Stomach (tissue), 9 donors: ENCODE results near the gene DYNC1I1. TPM values are rescaled to one million over a fixed set of nuclear protein-coding genes. Genes with fewer than 3 reads are reported as not detected.

Experiments
- DNase-seq, 2 donors: peaks; one replicate each; pipeline versions ENCODE4 v3.0.0 to v3.0.0-alpha.2; 2013 to 2019
- H3K27ac ChIP-seq, 5 donors: fragments of 200-600 bp in 4 of 5; sonication (generic) in 4 of 5; one replicate each; pipeline ENCODE4 v1.5.1; 2013 to 2019; ENCODE audit warnings: mild to moderate bottlenecking in 1 of 5, moderate library complexity in 1 of 5
- H3K27me3 ChIP-seq, 3 donors: fragments of 200-600 bp; sonication (generic); one replicate each; pipeline ENCODE4 v1.5.1; 2017 to 2019; ENCODE audit warnings: mixed run types in 1 of 3
- H3K36me3 ChIP-seq, 4 donors: fragments of 200-600 bp; sonication (generic); 1 replicate in 3 of 4; 2 replicates in 1 of 4; pipeline ENCODE4 v1.5.1; 2016 to 2019
- H3K4me1 ChIP-seq, 4 donors: fragments of 200-600 bp; sonication (generic); one replicate each; pipeline ENCODE4 v1.5.1; 2016 to 2019
- H3K4me3 ChIP-seq, 4 donors: fragments of 200-600 bp; sonication (generic) in 3 of 4; one replicate each; pipeline ENCODE4 v1.5.1; 2016 to 2019; ENCODE audit warnings: mild to moderate bottlenecking in 1 of 4
- H3K9me3 ChIP-seq, 4 donors: fragments of 200-600 bp; sonication (generic); one replicate each; pipeline ENCODE4 v1.5.1; 2016 to 2019
- CTCF ChIP-seq, 7 experiments: fragments of 450-650 bp in 4 of 7; fragments of 200-600 bp in 3 of 7; sonication (generic) in 3 of 7; IDR thresholded peaks; one replicate each; pipeline ENCODE4 v1.5.1; 2016 to 2019; ENCODE audit warnings: antibody characterized with exemption in 7 of 7, control low read depth in 2 of 7, mild to moderate bottlenecking in 1 of 7
- EP300 ChIP-seq: sonication (generic); formaldehyde crosslinking; IDR thresholded peaks from one replicate; pipeline ENCODE4 v1.6.1; 2017; ENCODE audit warnings: antibody characterized with exemption
- POLR2A ChIP-seq, 4 donors: fragments of 450-650 bp; IDR thresholded peaks; one replicate each; pipeline ENCODE4 v1.6.1; 2016; ENCODE audit warnings: antibody characterized with exemption in 4 of 4, control low read depth in 2 of 4, mild to moderate bottlenecking in 1 of 4, moderate library complexity in 1 of 4
- POLR2AphosphoS5 ChIP-seq, 3 donors: sonication (generic); formaldehyde crosslinking; IDR thresholded peaks; one replicate each; pipeline ENCODE4 v1.6.1; 2016; ENCODE audit warnings: antibody characterized with exemption in 3 of 3
- WGBS, 5 donors: extraction: QIAGEN DNeasy Blood & Tissue Kit in 3 of 5; methylation state at CpG; one replicate each; pipeline versions ENCODE4 v1.1.5 to v1.1.7; 2013 to 2018; 5-methylcytosine and 5-hydroxymethylcytosine counted together
- intact Hi-C: fragments of 100-400 bp; cut with DNase I; formaldehyde crosslinking; loops from one replicate; pipeline ENCODE4 v1.15.1; 2023; ENCODE audit warnings: low total_unique reads
- polyA plus RNA-seq, 3 donors: library from polyadenylated mRNA; stranded (reverse); fragments of 200-250 nt; gene quantifications; one replicate each; pipeline ENCODE4 v1.2.3, GENCODE V29; 2013
- total RNA-seq, 5 donors: library from RNA; depleted of rRNA; stranded (reverse); fragments of >200 nt; gene quantifications; one replicate each; pipeline versions ENCODE4 v1.1.0 to v1.2.3, GENCODE V29; 2014 to 2016
- donor health status: healthy with polysubstance abuse.
- donor health status: Bipolar disorder and iron deficiency.
- donor health status: healthy.

The DYNC1I1 gene
- total and polyA plus RNA-seq, 8 donors: 0.93 to 69.4 (median 5.3) TPM

- no peak overlapping the region for H3K27ac ChIP-seq
- no peak for DNase-seq
- TF ChIP-seq POLR2AphosphoS5 (IDR thresholded peaks at IDR 0.05): no peak
- no peak for TF ChIP-seq EP300
- no peak for TF ChIP-seq CTCF (IDR thresholded peaks at IDR 0.05)
- no peak for TF ChIP-seq POLR2A (IDR thresholded peaks at IDR 0.05)
- no peaks in the 10 kb centered on the region for H3K9me3 ChIP-seq
- intact Hi-C loops: no loop called here
- 57 to 81% (median 77%) methylated on average over 1 of the region's 1 CpG for WGBS, 5 donors
- peaks cover 0 to 7% (median 0%) of the 10 kb centered on the region in 4 donors for H3K4me1 ChIP-seq
- no peak overlapping the region for H3K4me3 ChIP-seq
- H3K36me3 ChIP-seq: no peaks in the 10 kb centered on the region
- H3K27me3 ChIP-seq: no peaks in the 10 kb centered on the region
These were observed 208.4 kb downstream of the DYNC1I1 start for GRCh38 chr7:95980706-95981105.

DNA sequence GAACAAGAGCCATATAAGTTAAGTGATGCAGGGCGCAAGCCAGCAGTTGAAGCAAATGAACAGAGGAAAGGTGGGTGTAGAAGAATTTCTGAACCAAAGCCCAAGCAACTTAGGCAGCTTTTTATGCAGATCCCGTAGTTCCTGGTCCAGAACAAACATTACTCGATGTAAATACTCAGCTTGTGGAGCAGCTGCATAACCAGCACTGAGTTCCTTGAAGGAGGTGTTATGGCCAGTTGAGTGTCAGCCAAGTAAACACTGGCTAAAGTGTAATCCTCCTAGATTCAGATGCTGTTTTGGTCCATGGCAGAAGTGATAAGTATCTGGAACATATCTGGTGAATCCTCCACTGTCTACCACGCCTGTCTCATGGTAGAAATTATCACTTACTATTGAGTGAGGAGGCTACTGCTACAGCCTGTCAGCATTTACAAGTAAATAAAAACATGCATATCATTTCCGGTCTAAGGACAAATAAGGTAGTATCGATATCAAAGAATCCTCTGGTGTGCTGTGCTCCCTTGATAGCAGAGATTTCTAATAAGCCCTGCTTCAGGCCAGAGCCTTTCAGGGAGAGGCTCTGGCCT, 213.9 kb downstream of the DYNC1I1 start:
- H3K4me3 ChIP-seq: no peak overlapping the region
- intact Hi-C loops: no loop called here
- TF ChIP-seq EP300: no peak
- TF ChIP-seq POLR2A (IDR thresholded peaks at IDR 0.05): no peak
- no peak for TF ChIP-seq POLR2AphosphoS5 (IDR thresholded peaks at IDR 0.05)
- TF ChIP-seq CTCF (IDR thresholded peaks at IDR 0.05): no peak
- WGBS, 5 donors: 18 to 44% (median 37%) methylated on average over 6 of the region's 6 CpGs
- H3K9me3 ChIP-seq: no peaks in the 10 kb centered on the region
- no peaks in the 10 kb centered on the region for H3K27me3 ChIP-seq
- peaks cover 0 to 28% (median 9%) of the 10 kb centered on the region in 4 donors for H3K4me1 ChIP-seq
- no peaks in the 10 kb centered on the region for H3K36me3 ChIP-seq
- peak overlapping the region in 1 of 5 donors; percentile 13 for H3K27ac ChIP-seq
- peak; percentile 25 to 65 for DNase-seq

DNA sequence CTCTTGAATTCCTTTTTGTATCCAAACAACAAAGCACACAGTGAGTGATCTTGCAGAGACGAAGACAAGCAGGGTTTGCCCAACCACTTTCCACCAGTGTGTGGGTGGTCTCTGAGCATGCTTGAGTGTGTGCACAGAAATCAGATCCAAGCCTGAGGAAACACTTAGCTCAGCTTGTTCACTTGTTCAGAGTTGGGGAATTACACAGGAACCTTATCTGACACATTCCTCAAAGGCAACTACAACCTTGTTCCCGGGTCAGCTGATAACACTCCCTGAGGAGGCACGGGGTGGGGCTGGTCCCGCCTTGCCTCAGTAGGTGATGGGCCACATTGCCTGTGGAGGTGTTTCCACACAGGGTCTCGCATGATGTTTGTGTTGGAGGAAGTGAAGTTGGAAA, 216.9 kb downstream of the DYNC1I1 start:
- no peaks in the 10 kb centered on the region for H3K36me3 ChIP-seq
- H3K4me1 ChIP-seq: peaks cover 0 to 28% (median 9%) of the 10 kb centered on the region in 4 donors
- H3K9me3 ChIP-seq: no peaks in the 10 kb centered on the region
- intact Hi-C loops: no loop called here
- no peak overlapping the region for H3K4me3 ChIP-seq
- 15 to 50% (median 30%) methylated on average over 5 of the region's 5 CpGs for WGBS, 5 donors
- H3K27ac ChIP-seq: no peak overlapping the region
- peak; percentile 62 to 89 for DNase-seq
- H3K27me3 ChIP-seq: no peaks in the 10 kb centered on the region
- TF ChIP-seq POLR2AphosphoS5 (IDR thresholded peaks at IDR 0.05): peak in 2 of 3 donors; percentile 68 to 74
- TF ChIP-seq EP300: no peak
- no peak for TF ChIP-seq CTCF (IDR thresholded peaks at IDR 0.05)
- no peak for TF ChIP-seq POLR2A (IDR thresholded peaks at IDR 0.05)

- peaks cover 0 to 10% (median 0%) of the 10 kb centered on the region in 4 donors for H3K36me3 ChIP-seq
- intact Hi-C loops: no loop called here
- H3K9me3 ChIP-seq: no peaks in the 10 kb centered on the region
- H3K27ac ChIP-seq: no peak overlapping the region
- H3K4me1 ChIP-seq: peaks cover 0 to 15% (median 3%) of the 10 kb centered on the region in 4 donors
- no peak overlapping the region for H3K4me3 ChIP-seq
- WGBS, 5 donors: 54 to 72% (median 64%) methylated on average over 2 of the region's 2 CpGs
- peak in 1 of 2 donors; percentile 34 for DNase-seq
- H3K27me3 ChIP-seq: no peaks in the 10 kb centered on the region
- TF ChIP-seq POLR2A (IDR thresholded peaks at IDR 0.05) (no peak), CTCF (IDR thresholded peaks at IDR 0.05) (peak in 3 of 7 experiments; percentile 8 to 34 (median 16))
These were observed 221.0 kb downstream of the DYNC1I1 start for GRCh38 chr7:95993380-95993779.
